Measurements from ENCODE around the gene MXI1. TPM values are rescaled to one million over a fixed set of nuclear protein-coding genes. Genes with fewer than 3 reads are reported as not detected.
A peak's percentile ranks its signal among the peaks of the same experiment; 100 is the strongest.
"Not testable (repeated sequence)": the region's sequence is repeated elsewhere in the genome, so short reads cannot be mapped to it uniquely, and the experiment has no call there.

MXI1 gene
- total RNA-seq, 1 donor from 2014 or later = 72.2 TPM

DNA sequence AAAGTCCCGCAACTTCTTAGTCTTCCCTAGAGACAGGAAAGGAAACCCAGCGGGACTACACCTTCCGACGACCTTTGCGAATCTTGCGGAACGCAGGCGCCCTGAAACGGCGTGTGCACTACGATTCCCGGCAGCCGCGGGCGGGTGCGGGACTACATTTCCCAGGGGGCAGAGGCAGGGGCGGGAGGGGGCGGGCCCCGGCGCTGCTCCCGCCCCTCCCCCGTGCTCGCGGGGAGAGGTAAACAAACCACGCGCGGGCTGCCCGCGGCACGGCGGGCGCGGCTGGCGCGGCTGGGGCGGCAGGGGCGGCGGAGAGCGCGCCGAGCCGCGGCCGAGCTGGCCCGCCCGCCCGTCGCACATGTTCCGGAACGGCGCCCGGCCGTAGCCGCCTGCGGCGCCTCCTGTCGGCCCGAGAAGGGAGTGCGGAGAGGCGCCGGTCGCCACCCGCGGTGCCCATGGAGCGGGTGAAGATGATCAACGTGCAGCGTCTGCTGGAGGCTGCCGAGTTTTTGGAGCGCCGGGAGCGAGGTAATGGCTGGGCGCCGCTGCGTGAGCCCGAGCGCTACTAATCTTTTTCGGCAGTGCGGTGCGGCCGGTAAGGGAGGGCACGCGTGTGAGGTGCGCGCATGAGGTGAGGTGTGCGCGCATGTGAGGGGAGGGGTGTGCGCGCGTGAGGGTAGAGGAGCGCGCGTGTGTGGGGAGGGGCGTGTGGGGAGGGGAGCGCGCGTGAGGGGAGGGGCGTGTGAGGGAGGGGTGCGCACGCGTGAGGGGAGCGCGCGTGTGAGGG is 18.5 kb downstream of the MXI1 start:
- DNase-seq (ENCODE audit: low spot score) (peak; percentile 94), ATAC-seq (peak; percentile 83)
- intact Hi-C loops (cut with DNase I) = no loop called here

GRCh38 chr10:110226543-110226925 is 19.1 kb downstream of the MXI1 start:
- DNase-seq (ENCODE audit: low spot score) (peak; percentile 97), ATAC-seq (peak; percentile 88)
- intact Hi-C loops (cut with DNase I) = no loop called here

- intact Hi-C loops (cut with DNase I) = no loop called here
- peak; percentile 92 for DNase-seq (ENCODE audit: low spot score)
- peak; percentile 61 for ATAC-seq
These were observed 19.7 kb downstream of the MXI1 start for GRCh38 chr10:110226926-110227641.

- no peak for ATAC-seq
- no peak for DNase-seq (ENCODE audit: low spot score)
- intact Hi-C loops (cut with DNase I) = no loop called here
These were observed 20.7 kb downstream of the MXI1 start for GRCh38 chr10:110228066-110228465.

DNA sequence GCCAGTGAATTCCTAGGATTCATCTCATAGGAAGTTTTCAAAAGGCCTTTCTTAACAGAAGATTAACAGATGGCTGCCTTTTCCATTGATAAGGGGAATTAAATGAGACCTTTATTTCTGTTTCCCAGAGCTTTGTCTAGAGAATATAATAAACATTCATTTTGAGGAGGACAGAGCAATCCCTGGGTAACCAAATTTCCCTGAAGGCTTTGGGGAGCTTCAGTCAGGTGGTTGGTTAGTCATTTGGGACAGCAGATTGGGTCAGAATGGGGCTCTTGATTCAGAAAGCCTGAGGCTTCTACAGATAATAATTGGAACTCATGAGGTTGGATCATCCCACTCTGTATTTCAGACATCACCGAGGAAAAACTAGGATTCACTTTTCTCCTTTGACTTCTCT is 21.8 kb downstream of the MXI1 start:
- intact Hi-C loops (cut with DNase I) = no loop called here

DNA sequence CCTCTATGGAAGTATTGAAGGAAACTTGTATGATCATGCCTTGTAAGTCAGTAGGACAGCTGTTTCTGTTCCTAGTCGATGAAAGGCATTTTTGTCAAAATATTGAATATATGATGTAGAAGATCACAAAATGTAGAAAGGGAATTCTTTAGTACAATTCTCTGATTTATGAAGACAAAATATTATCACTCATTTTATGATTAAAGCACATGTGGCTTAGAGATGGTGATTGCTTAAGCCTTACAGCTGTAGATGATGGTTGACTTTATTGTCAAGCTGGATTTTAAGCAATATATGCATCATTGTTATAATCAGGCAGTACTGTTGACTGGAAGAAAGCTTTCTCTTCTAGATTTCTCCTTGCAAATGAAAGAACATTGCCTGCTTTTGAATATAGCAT is 26.4 kb downstream of the MXI1 start:
- DNase-seq (ENCODE audit: low spot score) = no peak
- ATAC-seq = no peak
- intact Hi-C loops (cut with DNase I) = no loop called here

More for the DNA sequence above, 21.8 kb downstream of the MXI1 start:
- no peak for DNase-seq (ENCODE audit: low spot score)
- no peak for ATAC-seq

- ATAC-seq (no peak), DNase-seq (ENCODE audit: low spot score) (no peak)
- intact Hi-C loops (cut with DNase I) = no loop called here
These were observed 30.6 kb downstream of the MXI1 start for GRCh38 chr10:110237894-110238480.

- ATAC-seq (no peak), DNase-seq (ENCODE audit: low spot score) (no peak)
- intact Hi-C loops (cut with DNase I) = no loop called here
These were observed 32.5 kb downstream of the MXI1 start for GRCh38 chr10:110239892-110240291.

- DNase-seq (ENCODE audit: low spot score) (no peak), ATAC-seq (no peak)
- intact Hi-C loops (cut with DNase I) = no loop called here
These were observed 34.0 kb downstream of the MXI1 start for GRCh38 chr10:110241407-110241806.

DNA sequence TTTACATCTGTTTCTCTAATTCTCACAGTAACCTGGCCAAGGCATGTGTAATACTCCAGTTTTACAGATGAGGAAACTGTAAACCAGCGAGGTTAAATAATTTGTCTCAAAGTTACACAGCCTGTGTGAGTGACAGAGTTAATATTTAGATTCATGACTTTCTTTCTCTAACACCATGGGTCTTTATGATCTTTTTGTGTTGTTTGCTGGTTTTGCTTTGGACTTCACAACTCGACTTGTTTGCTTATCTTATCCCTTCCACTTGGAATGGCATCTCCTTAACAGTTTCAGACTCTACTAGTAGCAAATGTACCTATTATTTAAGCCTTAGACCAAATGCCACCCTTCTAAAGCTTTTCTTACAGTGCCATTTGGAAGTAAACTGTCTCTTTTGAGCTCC is 34.4 kb downstream of the MXI1 start:
- DNase-seq (ENCODE audit: low spot score) (no peak), ATAC-seq (no peak)
- intact Hi-C loops (cut with DNase I) = no loop called here

DNA sequence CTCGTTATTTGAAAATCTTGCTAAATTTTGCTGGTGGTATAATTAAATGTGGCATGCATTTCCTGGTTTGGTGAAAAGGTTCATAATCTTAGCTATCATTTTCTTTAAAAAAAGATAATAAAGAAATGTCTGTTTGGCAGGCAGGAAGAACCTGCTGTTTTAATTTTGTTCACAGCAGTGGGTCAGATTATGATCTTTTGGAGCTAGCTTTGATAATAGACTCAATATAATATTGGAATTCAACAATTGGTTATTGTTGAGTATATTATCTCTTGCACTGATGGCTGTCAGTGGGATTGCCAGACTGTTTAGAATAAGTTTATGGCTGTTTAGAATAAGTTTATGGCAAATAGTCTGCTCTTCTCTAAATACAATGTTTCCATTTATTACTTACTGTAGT is 35.1 kb downstream of the MXI1 start:
- DNase-seq (ENCODE audit: low spot score) (no peak), ATAC-seq (no peak)
- intact Hi-C loops (cut with DNase I) = no loop called here

- ATAC-seq = no peak
- intact Hi-C loops (cut with DNase I) = no loop called here
- DNase-seq (ENCODE audit: low spot score) = no peak
These were observed 37.1 kb downstream of the MXI1 start for GRCh38 chr10:110244550-110244949.

- intact Hi-C loops (cut with DNase I); DNase-seq (ENCODE audit: low spot score); ATAC-seq: not testable (repeated sequence)
These were observed 40.4 kb downstream of the MXI1 start for GRCh38 chr10:110247833-110248232.

- ATAC-seq; intact Hi-C loops (cut with DNase I); DNase-seq (ENCODE audit: low spot score): not testable (repeated sequence)
These were observed 42.1 kb downstream of the MXI1 start for GRCh38 chr10:110249489-110249888.

- DNase-seq (ENCODE audit: low spot score); intact Hi-C loops (cut with DNase I): not testable (repeated sequence)
These were observed 44.0 kb downstream of the MXI1 start for GRCh38 chr10:110251392-110251791.

GRCh38 chr10:110252151-110252550 is 44.7 kb downstream of the MXI1 start:
- DNase-seq (ENCODE audit: low spot score) = no peak
- intact Hi-C loops (cut with DNase I) = no loop called here

More at GRCh38 chr10:110251392-110251791, 44.0 kb downstream of the MXI1 start:
- not testable (repeated sequence) for ATAC-seq

DNA sequence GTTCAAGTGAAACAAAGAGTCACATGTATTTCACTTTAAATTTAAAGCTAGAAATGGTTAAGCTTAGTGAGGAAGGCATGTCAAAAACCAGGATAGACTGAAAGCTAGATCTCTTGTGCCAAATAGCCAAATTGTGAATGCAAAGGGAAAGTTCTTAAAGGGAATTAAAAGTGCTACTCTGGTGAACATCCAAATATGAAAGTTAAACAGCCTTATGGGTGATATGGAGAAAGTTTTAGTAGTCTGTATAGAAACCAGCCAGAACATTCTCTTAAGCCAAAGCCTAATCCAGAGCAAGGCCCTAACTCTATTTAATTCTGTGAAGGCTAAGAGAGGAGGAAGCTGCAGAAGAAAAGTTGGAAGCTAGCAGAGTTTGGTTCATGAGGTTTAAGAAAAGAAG is 47.1 kb downstream of the MXI1 start:
- ATAC-seq (no peak), DNase-seq (ENCODE audit: low spot score) (no peak)
- intact Hi-C loops (cut with DNase I) = no loop called here

More at GRCh38 chr10:110252151-110252550, 44.7 kb downstream of the MXI1 start:
- ATAC-seq = no peak

GRCh38 chr10:110258542-110258941 is 51.1 kb downstream of the MXI1 start:
- intact Hi-C loops (cut with DNase I) = no loop called here
- ATAC-seq (no peak), DNase-seq (ENCODE audit: low spot score) (no peak)

- no peak for DNase-seq (ENCODE audit: low spot score)
- intact Hi-C loops (cut with DNase I) = no loop called here
- ATAC-seq = no peak
These were observed 51.9 kb downstream of the MXI1 start for GRCh38 chr10:110259317-110259716.

Data from sciatic nerve (tissue), 2 donors.